GM19035 (cell line): Measurements from ENCODE around the gene BOK.
"Not testable (repeated sequence)": the region's sequence is repeated elsewhere in the genome, so short reads cannot be mapped to it uniquely, and the experiment has no call there.

Experiments used
- ATAC-seq: cut with Tn5 transposase; IDR thresholded peaks from one replicate; pipeline ENCODE4 v1.9.1; 2021; ENCODE audit not compliant: unreplicated experiment

The BOK gene, protein sequence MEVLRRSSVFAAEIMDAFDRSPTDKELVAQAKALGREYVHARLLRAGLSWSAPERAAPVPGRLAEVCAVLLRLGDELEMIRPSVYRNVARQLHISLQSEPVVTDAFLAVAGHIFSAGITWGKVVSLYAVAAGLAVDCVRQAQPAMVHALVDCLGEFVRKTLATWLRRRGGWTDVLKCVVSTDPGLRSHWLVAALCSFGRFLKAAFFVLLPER

GRCh38 chr2:241558532-241559322 is at the start of gene BOK:
BOK (plus strand) TSS chr2:241558745; CDS start chr2:241559484, 739 bp downstream.
- ATAC-seq = no peak

GRCh38 chr2:241509155-241509784 is 49.3 kb upstream of the BOK start:
- ATAC-seq = no peak

DNA sequence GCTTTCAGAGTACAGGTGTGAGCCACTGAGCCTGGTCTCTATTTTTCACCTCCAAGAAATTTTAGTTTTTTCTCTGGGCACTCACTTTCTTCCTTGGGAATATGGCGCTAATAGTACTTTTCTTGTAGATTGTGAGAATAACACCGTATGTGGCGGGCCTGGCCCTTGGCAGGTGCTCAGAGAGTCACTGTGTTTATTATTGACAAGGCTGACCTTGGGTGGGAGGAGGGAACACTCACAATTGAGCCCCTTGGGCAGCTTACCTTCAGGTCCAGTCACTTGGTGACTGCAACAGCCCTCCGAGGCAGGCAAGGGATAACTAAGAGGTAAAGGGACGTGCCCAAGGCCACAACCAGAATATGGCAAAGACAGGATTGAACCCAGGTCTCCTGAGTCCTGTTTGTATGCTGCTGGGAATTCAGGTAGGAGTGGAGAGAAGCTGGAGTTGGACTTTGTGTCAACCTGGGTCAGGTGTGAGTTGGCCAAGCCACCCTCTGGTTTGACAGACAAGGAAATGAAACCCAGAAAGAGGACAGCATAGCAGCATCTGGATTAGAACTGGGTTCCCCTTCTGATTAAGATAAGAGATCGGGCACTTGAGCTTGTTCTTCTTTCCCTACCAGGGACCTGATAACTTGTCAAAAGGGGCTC is 47.3 kb upstream of the BOK start:
- no peak for ATAC-seq

- no peak for ATAC-seq
Observed at GRCh38 chr2:241514553-241514952, 44.0 kb upstream of the BOK start.

GRCh38 chr2:241514986-241515737 is 43.4 kb upstream of the BOK start:
- peak; percentile 71 for ATAC-seq

- ATAC-seq = no peak
Observed at GRCh38 chr2:241516520-241516965, 42.0 kb upstream of the BOK start.

DNA sequence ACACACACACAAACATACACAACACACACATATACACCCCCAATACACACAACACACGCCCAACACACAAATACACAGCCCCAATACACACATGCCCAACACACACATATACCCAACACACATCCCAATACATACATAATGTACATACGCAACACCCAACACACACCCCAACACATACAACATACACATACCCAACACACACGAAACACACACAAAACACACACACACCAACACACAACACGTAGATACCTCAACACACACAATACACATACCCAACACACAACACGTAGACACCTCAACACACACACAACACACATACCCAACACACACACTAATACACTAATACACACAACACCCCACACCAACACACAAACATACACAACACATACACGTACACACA is 41.2 kb upstream of the BOK start:
- ATAC-seq = no peak

DNA sequence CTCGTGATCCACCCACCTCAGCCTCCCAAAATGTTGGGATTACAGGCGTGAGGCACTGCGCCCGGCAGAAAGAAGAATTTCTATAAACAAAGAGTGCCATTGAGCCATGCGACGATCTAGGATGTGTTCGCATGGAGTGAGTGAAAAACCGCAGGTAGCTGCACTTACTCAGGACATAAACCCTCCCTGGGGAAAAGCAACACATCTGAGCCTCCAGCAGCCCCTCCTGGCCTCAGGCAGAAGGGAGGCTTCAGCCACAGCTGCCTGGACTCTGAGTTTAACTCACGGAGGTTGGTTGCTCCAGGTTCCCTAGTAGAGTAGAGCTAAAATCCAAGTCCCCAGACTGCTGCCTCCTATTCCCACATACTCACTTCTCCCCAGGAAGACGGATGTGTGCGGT is 38.9 kb upstream of the BOK start:
- ATAC-seq = no peak

GRCh38 chr2:241522477-241522876 is 36.1 kb upstream of the BOK start:
- no peak for ATAC-seq

GRCh38 chr2:241525818-241526780 is 32.4 kb upstream of the BOK start:
- ATAC-seq = not testable (repeated sequence)

DNA sequence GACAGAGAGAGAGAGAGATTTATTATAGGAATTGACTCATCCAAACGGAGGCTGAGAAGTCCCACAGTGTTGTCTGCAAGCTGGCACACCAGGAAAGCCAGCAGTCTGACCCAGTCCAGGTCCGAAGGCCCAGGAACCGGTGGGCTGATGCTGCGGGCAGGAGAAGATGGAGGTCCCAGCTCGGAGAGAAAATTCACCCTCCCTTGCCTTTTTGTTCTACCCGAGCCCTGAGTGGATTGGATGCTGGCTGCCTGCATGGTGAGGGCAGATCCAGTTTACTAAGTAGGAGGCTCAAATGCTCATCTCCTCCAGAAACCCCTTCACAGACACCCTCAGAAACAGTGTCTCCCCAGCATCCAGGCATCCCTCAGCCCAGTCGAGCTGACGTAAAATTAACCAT is 28.0 kb upstream of the BOK start:
- ATAC-seq = no peak

- ATAC-seq = no peak
Observed at GRCh38 chr2:241531161-241531722, 27.3 kb upstream of the BOK start.

DNA sequence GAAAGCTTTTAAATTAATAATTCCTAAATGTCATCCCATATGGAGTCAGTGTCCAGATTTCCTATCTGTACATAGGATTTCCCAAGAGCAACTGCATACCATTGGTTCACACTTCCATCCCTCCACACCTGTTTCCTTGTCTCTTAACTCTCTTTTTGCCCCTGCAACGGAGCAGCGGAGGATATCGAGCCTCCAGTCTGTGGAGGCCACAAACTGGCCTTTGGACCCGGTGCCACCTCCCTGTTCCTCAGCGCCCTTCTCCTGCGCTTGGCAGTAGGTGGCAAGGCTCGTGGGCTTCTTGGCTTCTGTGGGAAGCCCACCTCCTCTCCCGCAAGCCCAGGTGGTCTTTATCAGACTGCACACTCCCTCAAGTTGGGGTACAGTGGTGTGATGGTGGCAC is 26.4 kb upstream of the BOK start:
- ATAC-seq = no peak

DNA sequence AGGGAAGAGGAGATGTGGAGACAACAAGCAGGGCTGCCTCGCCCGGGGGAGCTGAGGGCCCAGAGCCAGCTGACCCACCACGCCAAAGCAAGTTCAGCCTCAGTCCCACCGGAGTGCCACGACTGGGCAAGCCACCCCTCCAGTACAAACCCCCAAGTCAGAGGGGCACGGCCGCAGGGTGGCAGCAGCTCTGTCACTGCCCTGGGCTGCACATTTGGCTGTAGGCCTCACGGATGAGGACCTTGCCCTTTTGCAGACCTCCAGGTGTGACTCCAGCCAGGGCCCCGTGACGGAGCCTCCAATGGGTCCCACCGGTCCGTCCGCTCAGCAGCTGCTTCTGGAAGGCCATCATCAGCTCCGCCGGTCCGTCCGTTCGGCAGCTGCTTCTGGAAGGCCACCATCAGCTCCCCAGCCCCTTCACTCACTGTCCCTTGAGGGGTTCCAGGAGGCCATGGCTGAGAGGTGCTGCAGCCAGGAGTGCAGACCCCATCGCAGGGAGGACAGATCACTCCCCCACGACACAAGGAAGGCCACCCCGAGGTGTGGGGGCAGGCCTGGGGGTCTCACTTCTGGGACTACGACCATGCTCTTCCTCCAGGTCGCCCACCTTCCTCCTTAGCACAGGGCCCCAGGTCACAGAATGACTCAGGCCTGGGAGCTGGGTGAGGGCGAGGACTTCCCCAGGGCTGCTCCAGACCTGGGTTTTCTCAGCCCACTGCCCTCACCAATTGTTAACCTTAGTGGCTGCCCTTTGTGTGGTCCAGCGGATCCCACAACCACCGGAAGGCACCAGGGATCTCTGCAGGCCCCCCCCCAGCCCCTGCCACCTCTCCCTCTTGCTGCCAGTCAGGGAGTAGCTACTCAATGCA is 25.6 kb upstream of the BOK start:
- ATAC-seq = no peak

- no peak for ATAC-seq
Observed at GRCh38 chr2:241534293-241534692, 24.3 kb upstream of the BOK start.

DNA sequence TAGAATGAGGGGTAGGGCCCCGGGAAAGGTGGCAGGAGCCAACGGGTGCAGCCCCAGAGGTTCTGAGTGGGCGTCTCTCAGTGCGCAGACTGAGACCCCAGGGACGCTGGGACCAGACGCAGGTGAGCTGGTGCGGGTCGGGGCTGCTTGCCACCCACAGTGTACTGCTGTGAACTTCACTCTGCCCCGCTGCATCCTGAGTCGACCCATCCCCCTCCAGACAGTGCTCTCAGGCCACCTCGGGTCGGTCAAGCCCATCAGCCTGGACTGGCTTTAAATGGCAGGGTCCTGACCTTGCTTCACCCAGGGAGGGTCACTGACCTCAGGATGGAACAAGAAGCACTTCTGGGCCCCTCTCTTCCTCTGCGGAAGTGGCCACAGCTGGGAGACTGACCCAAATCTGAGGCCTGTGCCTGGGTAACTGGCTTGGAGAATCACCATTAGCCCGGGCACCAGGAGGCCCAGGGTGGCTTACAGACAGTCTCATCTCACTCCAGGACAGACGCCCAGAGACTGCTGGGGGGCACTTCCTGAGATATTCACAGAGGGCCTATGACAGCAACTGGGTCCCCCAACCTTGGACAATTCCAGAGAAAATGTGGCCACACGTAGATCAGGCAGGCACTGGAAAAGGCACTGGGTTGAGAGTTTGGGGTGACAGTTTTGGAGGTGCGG is 23.7 kb upstream of the BOK start:
- no peak for ATAC-seq

- no peak for ATAC-seq
Observed at GRCh38 chr2:241535871-241536655, 22.5 kb upstream of the BOK start.
